T-helper 1 cell treated with Interleukin-12 subunit alpha and Interleukin-12 subunit beta and Interleukin-4 antibody, amounts not matched to agents 30 μg/mL and 1 μg/mL, for 36 hours (primary cell): Measurements from ENCODE around the gene CALML6.

Experiments
- H3K27ac Mint-ChIP-seq: one replicate; pipeline ENCODE4 v1.8.0; 2021; ENCODE audit warnings: mild to moderate bottlenecking, mixed read lengths
- H3K27me3 Mint-ChIP-seq: one replicate; pipeline ENCODE4 v1.8.0; 2021; ENCODE audit warnings: low read depth, mixed read lengths
- H3K36me3 Mint-ChIP-seq: one replicate; pipeline ENCODE4 v1.8.0; 2021; ENCODE audit warnings: low read depth, mixed read lengths
- H3K4me1 Mint-ChIP-seq: one replicate; pipeline ENCODE4 v1.8.0; 2021; ENCODE audit warnings: low read depth, mixed read lengths
- H3K4me3 Mint-ChIP-seq: one replicate; pipeline ENCODE4 v1.8.0; 2021; ENCODE audit warnings: mild to moderate bottlenecking, moderate library complexity, mixed read lengths
- H3K9me3 Mint-ChIP-seq: one replicate; pipeline ENCODE4 v1.8.0; 2021; ENCODE audit warnings: mixed read lengths

Gene CALML6

DNA sequence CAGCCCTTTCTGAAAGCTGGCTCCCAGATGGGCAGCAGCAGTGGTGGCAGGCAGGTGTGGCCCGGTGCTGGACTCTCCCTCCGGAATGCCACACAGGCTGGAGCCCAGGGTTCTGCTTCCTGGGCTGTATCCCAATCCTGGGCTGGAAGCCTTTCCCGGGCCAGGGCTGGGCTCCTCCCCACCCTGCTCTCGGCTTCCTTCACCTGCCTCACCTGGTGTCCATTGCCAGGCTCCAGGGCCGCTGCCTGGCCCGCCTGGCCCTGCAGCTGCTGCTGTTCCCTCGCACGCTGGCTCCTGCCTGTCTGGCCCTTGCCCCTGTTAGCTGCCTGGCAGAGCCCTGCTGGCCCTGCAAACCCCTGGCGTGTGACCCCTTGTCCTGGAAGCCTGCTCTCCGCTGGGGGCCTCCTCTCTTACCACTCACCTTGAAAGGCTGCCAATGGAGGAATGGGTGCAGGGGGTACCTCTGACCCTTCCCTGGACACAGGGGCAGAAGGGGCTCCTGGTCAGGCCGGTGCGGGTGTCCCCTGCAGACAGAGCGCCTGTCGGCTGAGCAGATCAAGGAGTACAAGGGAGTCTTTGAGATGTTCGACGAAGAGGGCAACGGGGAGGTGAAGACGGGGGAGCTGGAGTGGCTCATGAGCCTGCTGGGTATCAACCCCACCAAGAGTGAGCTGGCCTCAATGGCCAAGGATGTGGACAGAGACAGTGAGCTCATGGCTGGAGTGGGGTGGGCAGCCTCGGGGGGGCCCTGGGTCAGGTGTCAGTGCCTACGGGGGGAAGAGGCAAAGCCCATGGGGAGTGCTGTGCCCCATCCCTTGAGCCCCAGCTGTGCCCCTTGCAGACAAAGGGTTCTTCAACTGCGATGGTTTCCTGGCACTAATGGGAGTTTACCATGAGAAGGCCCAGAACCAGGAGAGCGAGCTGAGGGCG lies 1.1 kb downstream of the CALML6 start:
- Mint-ChIP-seq H3K27ac (no peak overlapping the region), H3K27me3 (no peaks in the 10 kb centered on the region), H3K9me3 (no peaks in the 10 kb centered on the region), H3K4me1 (no peaks in the 10 kb centered on the region), H3K36me3 (no peaks in the 10 kb centered on the region), H3K4me3 (peak overlapping the region; percentile 33)

- no peaks in the 10 kb centered on the region for H3K9me3 Mint-ChIP-seq
- H3K27me3 Mint-ChIP-seq: no peaks in the 10 kb centered on the region
- no peak overlapping the region for H3K27ac Mint-ChIP-seq
- no peaks in the 10 kb centered on the region for H3K4me1 Mint-ChIP-seq
- no peaks in the 10 kb centered on the region for H3K36me3 Mint-ChIP-seq
- H3K4me3 Mint-ChIP-seq: no peak overlapping the region
Measured at GRCh38 chr1:1916851-1917251, 1.8 kb downstream of the CALML6 start.

DNA sequence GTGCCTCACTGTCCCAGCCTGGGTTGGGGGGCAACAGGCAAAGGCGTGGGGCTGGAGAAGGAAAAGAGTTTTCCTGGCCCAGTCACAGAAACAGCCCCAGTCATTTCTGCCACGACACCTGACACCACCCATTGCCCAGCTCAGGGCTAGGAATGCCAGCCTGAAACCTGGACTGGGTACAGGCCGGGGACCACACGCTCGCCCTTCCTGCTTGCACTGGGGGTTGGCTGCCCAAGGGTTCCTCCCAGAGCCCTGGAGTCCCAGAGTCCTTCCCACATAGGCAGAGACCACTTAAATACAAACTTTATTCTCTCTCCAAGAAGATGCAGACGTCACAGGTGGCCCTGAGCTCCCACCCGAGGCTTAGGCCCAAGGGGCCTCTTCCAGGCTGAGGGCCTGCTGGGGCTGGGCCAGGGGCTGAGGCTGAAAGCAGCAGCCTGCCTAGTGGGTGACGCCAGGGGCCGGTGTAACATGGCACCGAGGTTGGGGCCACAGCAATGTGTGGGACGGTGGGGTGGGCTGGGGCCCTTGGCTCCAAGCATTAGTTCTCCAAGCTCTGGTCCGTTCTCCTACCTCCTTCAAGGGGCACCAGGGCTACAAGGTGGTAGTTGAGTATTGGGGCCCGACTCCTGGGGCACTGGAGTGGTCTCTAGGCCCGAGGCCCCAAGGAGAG lies 2.4 kb downstream of the CALML6 start:
- Mint-ChIP-seq H3K27ac (no peak overlapping the region), H3K4me1 (no peaks in the 10 kb centered on the region), H3K27me3 (no peaks in the 10 kb centered on the region), H3K9me3 (no peaks in the 10 kb centered on the region), H3K4me3 (no peak overlapping the region), H3K36me3 (no peaks in the 10 kb centered on the region)

- Mint-ChIP-seq H3K4me3 (peak overlapping the region; percentile 34), H3K27me3 (no peaks in the 10 kb centered on the region), H3K36me3 (no peaks in the 10 kb centered on the region), H3K4me1 (no peaks in the 10 kb centered on the region), H3K27ac (no peak overlapping the region), H3K9me3 (no peaks in the 10 kb centered on the region)
Measured at GRCh38 chr1:1917995-1918900, 3.2 kb downstream of the CALML6 start.

GRCh38 chr1:1918901-1919303 lies 3.8 kb downstream of the CALML6 start, which contains the start of gene TMEM52:
TMEM52 (minus strand) TSS chr1:1919279; CDS start chr1:1919265, 14 bp downstream.
- Mint-ChIP-seq H3K4me1 (no peaks in the 10 kb centered on the region), H3K27ac (peak within 1 kb of the TSS; percentile 74), H3K4me3 (peak within 1 kb of the TSS; percentile 63), H3K27me3 (no peaks in the 10 kb centered on the region), H3K9me3 (no peaks in the 10 kb centered on the region), H3K36me3 (no peaks in the 10 kb centered on the region)

DNA sequence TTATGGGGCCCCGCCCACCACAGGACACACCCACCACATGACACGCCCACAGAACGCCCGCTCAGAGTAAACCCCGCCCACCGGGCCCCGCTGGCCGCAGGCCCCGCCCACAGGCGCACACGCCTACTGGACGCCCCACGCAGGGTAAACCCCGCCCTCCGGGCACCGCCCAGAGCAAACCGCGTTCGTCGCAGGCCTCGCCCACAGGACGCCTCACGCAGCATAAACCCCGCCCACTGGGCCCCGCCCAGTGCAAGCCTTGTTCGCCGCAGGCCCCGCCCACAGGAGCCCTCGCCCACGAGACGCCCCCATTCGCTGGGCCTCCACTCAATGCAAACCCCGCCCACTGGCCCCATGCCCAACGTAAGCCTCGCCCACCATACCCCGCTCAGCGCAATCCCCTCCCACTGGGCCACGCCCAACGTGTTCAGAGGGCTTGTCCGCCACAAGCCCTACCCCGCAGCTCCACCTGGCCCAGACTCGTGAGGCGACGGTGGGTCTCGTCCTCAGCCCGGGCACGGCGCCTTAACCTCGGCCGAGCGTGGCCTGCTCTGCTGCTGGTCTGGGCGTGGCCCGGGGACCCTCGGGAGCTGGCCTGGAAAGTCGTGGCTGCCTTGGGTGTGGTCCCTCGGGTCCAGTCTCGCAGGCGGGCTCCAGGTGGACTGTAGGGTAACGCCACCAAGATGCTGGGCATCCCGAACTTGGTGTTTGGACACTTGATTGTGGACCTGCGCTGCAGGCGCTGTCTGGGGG lies 4.4 kb downstream of the CALML6 start:
- H3K27me3 Mint-ChIP-seq: no peaks in the 10 kb centered on the region
- no peaks in the 10 kb centered on the region for H3K36me3 Mint-ChIP-seq
- H3K4me3 Mint-ChIP-seq: peak overlapping the region; percentile 63
- peak overlapping the region; percentile 74 for H3K27ac Mint-ChIP-seq
- no peaks in the 10 kb centered on the region for H3K4me1 Mint-ChIP-seq
- H3K9me3 Mint-ChIP-seq: no peaks in the 10 kb centered on the region

GRCh38 chr1:1920057-1920607 lies 5.1 kb downstream of the CALML6 start:
- no peak overlapping the region for H3K4me3 Mint-ChIP-seq
- no peaks in the 10 kb centered on the region for H3K36me3 Mint-ChIP-seq
- H3K4me1 Mint-ChIP-seq: no peaks in the 10 kb centered on the region
- no peaks in the 10 kb centered on the region for H3K9me3 Mint-ChIP-seq
- no peak overlapping the region for H3K27ac Mint-ChIP-seq
- H3K27me3 Mint-ChIP-seq: no peaks in the 10 kb centered on the region

DNA sequence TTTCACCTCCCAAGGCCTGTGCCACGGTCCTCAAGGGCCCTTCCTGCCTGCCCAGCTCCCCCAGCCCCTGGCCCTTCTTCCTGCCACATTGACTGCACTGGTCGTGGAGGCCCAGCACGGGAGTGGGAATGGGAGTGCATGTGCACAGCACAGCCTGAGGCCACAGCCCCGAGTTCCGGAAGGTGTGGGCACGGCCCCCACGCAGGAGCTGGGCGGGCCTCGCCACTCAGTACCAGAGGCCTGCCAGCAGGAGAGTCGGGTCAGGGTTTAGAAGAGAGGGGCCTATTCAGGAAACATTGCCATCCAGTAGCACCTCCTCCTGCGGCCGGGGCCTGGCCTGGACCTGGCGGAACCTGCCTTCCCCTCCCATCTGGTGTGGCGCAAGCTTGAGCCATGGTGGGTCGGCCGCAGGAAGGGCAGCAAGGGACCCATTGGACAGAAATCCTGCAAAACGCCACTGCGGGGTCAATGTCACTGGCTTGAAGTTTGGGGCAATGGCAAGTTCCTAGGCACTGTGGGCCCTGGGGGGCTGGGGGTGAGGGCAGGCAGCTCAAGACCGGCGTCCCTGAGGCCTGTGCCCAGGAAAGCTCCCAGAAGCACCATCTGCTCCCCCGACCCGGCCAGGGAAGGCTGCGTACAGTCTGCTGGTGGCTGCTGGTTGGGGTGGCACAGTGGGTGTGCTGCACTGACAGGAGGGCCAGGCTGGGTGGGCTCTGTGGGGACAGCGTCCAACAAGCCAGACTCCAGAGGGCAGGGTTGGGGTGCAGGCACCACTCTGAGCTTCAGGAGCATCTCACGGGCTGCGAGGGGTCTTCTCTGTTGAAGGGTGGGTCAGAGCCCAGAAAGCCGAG lies 5.8 kb downstream of the CALML6 start:
- Mint-ChIP-seq H3K9me3 (no peaks in the 10 kb centered on the region), H3K4me3 (no peak overlapping the region), H3K36me3 (no peaks in the 10 kb centered on the region), H3K27ac (no peak overlapping the region), H3K4me1 (no peaks in the 10 kb centered on the region), H3K27me3 (no peaks in the 10 kb centered on the region)

DNA sequence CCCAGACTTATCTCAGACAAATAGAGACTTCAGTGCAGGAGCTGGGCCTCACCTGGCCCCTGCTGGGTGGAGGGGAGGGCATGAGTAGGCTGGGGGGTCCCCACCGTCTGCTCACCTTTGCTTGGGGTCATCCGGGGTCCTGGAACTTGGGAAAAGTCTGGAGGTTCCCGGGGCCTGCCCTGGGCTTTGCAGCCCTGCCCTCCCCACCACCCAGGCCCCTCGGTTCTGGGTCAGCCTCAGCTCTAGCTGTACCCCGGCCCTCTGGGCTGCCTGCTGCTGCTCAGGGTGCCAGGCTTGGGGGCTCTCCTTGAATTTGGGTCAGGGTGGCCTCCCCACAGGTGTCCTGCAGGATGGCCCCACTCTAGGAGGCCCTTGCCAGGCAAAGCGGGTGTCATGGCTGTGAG lies 6.4 kb downstream of the CALML6 start:
- H3K27ac Mint-ChIP-seq: no peak overlapping the region
- no peaks in the 10 kb centered on the region for H3K27me3 Mint-ChIP-seq
- no peaks in the 10 kb centered on the region for H3K36me3 Mint-ChIP-seq
- H3K4me3 Mint-ChIP-seq: no peak overlapping the region
- H3K9me3 Mint-ChIP-seq: no peaks in the 10 kb centered on the region
- no peaks in the 10 kb centered on the region for H3K4me1 Mint-ChIP-seq

GRCh38 chr1:1921901-1922701 lies 7.0 kb downstream of the CALML6 start:
- H3K27me3 Mint-ChIP-seq: no peaks in the 10 kb centered on the region
- no peaks in the 10 kb centered on the region for H3K9me3 Mint-ChIP-seq
- no peaks in the 10 kb centered on the region for H3K36me3 Mint-ChIP-seq
- no peaks in the 10 kb centered on the region for H3K4me1 Mint-ChIP-seq
- H3K27ac Mint-ChIP-seq: no peak overlapping the region
- H3K4me3 Mint-ChIP-seq: no peak overlapping the region

- Mint-ChIP-seq H3K4me1 (no peaks in the 10 kb centered on the region), H3K4me3 (no peak overlapping the region), H3K27ac (no peak overlapping the region), H3K36me3 (no peaks in the 10 kb centered on the region), H3K9me3 (no peaks in the 10 kb centered on the region), H3K27me3 (no peaks in the 10 kb centered on the region)
Measured at GRCh38 chr1:1922702-1922955, 7.6 kb downstream of the CALML6 start.

- Mint-ChIP-seq H3K27ac (no peak overlapping the region), H3K27me3 (no peaks in the 10 kb centered on the region), H3K36me3 (no peaks in the 10 kb centered on the region), H3K4me1 (no peaks in the 10 kb centered on the region), H3K4me3 (no peak overlapping the region), H3K9me3 (no peaks in the 10 kb centered on the region)
Measured at GRCh38 chr1:1922956-1923833, 8.1 kb downstream of the CALML6 start.
